GM20431 (cell line): ENCODE measurements around the gene TBX15.

Source experiments
- in situ Hi-C: fragments of 300-500 bp; cut with MseI, MboI; formaldehyde crosslinking; loops from one replicate; pipeline ENCODE4 v1.15.0; 2020; ENCODE audit warnings: low sequenced_read_pairs; ENCODE audit not compliant: unreplicated experiment

The TBX15 gene

GRCh38 chr1:119003413-119004128 lies 15.4 kb upstream of the TBX15 start:
- in situ Hi-C loops: no loop called here

DNA sequence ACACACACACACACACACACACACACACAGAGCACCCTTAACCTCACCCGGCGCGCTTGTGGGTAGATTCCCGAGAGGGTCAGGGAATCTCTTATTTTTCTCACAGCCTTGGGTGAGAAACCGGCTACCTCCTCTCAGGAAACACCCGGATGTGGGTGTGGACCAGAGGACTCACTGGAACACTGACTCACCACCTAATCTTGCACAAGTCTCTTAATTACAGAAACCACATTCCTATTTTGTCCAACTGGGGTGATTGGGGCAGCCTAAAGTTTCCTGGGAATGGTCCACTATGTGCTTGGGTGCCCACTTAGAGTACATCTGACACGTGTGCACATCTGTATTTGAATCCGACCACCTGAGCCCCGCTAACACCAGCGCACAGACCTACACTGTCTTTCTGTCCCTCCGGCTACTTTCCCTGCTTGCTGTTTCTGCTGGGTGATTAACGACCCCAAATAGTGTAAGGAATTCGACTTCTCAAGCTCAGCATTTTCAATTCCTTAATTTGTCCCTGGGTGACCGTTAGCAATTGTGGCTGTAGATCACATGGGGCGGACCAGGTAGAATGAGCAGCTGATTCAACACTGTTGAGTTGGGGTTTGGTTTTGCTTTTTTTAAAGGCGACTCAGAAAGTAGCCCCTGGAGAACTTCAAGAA lies 14.0 kb upstream of the TBX15 start:
- in situ Hi-C loops: no loop called here

DNA sequence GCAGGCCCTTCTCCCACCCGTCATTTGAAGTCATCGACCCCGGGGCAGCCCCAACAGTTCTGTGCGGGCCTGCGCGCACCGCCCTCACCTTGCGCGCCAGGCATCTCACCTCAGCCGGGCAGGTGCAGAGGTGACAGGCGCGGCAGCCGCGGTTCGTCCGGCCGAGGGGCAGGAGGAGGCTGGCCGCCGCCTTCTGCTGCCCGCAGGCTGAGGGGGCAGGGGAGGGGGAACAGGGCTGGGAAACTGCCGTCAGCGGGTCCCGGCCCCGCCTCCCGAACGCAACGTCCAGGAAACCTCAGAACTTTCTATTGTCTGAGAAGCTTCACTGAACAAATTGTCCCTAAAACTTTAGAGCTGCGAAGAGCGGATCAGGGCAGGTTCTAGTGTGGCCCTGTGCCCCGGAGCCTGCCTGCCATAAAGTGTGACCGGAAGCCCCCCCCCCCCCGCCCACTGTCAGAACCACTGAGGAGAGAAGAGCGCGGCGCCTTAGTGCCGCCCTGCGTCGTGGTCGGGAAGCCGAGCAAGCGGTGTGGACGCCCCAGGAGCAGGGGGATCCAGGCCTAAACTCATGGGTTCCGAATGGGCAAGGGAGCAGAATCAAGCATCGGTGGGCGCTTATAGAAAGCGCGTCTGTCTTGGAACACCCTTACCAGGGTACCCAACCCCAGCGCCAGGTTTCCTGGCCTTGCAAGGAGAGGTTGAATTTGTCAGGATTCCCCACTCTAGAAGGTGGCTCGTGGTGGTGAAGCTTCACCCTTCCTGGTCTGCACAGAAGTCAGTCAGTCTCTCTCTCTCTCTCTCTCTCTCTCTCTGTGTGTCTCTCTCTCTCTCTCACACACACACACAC lies 13.3 kb upstream of the TBX15 start:
- in situ Hi-C loops: no loop called here

- in situ Hi-C loops: no loop called here
Measured at GRCh38 chr1:119000371-119001180, 12.4 kb upstream of the TBX15 start.

DNA sequence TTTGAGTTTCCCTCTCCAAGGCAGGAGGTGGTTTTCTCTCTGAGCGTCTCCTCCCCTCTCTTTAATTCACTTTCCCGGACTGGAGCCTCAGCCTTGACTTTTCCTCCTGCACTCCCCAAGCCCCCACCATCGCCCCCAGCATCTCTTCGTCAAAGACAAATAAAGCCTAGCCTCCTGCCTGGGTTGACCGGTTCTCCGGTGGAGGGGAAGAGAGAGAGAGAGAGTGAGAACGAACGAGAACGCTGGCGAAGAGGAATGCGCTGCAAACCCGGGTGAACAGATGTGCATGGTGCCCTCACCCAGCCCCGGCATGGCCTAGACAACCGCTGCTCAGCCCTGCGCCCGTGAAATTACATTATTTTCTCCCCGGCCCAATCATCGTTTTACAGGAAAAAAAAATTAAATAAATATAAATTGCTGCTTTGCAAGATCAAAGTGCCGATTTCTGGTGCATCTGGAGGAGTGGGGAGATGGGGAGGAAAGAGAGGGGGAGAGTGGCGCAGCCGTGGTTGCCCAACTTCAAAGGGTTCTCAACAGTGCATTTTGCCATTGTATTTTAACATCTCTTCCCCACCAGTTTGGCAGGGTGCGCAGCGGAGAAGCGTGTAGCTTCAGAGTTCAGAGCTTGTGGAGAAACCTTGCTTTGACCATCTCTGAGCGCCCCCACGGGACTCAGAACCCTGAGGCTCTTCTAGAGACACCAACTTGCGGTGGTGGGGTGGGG lies 11.4 kb upstream of the TBX15 start:
- in situ Hi-C loops: no loop called here

DNA sequence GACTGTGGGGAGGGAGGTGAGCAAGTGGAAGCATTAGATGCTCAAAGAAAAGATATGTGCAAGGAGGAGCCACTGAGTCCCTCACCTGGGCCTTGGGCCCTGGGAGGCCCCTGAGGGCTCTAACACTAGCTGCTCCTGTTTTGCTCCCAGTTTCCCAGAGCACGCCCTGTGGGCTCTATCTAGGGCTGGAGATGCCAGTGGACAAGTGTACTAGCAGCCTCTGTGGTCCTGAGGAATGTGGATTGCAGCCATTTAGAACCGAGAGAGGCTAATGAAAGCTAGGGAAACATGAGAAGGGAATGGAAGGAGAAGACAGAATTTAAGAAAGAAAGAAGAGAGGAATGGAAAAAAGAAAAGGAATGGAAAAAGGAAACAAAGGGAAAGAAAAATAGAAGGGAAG lies 10.0 kb upstream of the TBX15 start:
- in situ Hi-C loops: no loop called here

GRCh38 chr1:118997225-118997624 lies 9.1 kb upstream of the TBX15 start:
- in situ Hi-C loops: no loop called here

DNA sequence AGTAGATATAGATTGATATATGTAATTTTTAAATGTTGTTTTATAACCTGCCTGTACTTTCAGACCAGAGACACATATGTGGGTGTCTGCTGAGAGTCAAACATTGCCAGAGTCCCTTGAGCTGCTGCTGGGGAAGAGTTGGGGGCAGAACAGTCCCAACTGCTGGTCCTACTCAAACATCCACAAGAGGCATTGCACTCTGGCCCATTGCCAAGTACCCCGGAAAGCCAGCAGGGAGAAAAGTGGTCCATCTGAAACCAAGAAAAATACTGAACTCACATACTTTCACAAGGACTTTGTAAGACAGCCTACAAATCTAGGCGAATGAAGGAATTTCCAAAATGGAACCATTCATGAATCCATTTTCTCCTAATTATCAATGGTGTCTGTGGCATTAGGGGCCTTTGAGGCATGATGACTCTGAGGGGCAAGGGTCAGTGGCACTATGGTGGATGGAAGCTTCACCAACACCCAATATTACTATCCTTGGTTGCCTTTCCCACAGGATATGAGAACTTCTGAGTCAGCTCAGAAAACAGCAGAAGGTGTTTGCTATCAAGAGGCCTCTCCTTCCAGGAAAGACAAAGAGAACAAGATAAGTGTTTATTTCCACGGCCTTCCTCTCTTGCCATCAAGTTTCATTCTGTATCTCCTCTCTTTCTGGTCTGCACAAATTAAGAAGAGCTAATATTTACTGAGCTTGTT lies 7.3 kb upstream of the TBX15 start:
- in situ Hi-C loops: no loop called here

GRCh38 chr1:118993700-118994026 lies 5.5 kb upstream of the TBX15 start:
- in situ Hi-C loops: no loop called here

- in situ Hi-C loops: no loop called here
Measured at GRCh38 chr1:118992868-118993699, 4.9 kb upstream of the TBX15 start.

DNA sequence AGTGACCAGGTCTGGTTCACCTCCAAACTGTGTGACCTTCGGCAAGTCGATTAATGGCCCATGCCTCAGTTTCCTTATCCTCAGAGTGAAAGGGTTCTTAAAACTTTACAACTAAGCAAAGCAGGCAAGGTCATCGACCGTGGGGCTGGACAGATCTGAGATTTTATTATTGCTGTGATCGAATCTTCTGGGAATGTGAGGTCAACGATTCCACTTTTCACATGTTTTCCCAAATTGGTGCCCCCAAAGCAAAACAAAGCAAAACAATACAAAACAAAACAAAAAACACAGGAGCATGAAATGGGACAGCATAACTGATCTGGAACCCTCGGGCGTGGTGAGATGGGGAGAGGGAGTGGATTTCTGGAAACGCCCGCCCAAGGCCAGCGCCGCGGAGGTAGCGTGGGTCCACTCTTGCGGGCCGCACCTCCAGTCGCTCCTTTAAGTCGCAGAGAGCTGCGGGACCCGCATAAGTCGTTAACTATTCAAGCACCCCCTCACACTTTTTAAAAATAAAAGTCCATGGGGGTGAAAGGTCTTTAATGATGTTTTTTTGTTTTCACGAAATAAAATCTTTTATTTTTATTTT lies 4.2 kb upstream of the TBX15 start:
- in situ Hi-C loops: no loop called here

DNA sequence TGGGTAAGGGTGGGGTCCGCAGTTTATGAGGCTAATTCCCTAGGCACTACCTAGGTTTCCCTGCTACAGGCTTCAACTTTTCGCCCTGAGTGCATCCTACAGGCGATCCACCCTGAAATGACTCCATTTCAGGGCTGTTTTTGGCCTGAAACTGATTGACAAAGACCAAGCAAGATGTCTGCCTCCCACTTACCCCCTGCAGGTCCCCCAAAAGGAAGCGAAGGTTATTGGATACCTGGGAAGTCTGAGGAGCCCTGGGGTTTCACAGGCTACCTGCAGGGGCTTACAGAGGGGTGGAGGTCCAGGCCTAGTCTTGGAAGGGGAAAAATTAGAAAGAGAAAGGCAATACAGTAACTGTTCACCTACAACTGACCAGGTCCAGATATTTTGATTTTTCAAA lies 3.3 kb upstream of the TBX15 start:
- in situ Hi-C loops: no loop called here

DNA sequence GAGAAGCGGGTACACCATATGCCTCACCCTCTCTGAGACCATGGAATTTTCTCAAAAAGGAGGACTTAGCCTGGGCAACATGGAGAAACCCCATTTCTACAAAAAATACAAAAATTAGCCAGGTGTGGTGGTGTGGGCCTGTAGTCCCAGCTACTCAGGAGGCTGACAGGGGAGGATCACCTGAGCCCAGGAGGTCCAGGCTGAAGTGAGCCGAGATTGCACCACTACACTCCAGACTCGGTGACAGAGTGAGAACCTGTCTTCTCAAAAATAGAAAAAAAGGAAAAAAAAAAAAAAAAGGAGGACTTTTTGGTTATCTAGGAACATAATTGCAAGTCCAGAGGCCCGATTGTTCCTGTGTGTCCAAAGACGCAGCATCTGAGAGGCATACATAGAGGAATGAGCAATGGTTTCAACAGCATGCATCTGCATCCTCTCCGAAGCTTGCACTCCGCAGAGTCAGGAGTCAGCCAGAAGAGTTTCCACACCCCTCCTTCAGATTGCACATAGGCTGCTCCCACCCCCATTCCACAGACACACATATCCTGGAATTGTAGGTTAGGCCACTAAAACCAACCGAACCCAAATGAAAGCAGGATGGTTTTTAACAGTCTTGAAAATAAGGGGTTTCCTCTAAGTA lies 2.5 kb upstream of the TBX15 start:
- in situ Hi-C loops: no loop called here

DNA sequence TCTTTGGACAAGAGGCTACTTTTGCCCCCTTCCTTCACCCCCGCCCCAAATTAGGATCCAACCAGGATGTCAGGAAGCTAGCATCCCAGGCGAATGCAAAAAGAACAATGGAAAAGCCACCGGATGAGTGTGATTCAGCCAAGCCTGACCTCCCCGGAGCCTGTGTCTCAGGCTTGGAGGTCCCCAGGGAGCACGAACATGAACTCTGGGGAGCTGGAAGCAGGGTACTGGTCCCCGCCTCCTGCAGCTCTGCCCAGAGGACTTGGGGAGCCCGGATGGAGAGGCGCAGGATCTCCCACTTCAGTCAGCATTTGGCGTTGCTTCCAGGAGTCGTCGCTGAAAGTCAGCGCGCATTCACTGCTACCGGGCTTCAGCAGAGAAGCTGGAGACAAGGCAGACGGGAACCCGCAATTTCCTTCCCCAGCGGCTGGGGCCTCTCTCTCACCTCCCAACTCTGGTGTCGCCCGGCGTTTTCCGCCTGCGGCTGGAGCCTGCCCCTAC lies 1.8 kb upstream of the TBX15 start:
- in situ Hi-C loops: no loop called here

- in situ Hi-C loops: no loop called here
Measured at GRCh38 chr1:118989006-118989815, 1.1 kb upstream of the TBX15 start.

DNA sequence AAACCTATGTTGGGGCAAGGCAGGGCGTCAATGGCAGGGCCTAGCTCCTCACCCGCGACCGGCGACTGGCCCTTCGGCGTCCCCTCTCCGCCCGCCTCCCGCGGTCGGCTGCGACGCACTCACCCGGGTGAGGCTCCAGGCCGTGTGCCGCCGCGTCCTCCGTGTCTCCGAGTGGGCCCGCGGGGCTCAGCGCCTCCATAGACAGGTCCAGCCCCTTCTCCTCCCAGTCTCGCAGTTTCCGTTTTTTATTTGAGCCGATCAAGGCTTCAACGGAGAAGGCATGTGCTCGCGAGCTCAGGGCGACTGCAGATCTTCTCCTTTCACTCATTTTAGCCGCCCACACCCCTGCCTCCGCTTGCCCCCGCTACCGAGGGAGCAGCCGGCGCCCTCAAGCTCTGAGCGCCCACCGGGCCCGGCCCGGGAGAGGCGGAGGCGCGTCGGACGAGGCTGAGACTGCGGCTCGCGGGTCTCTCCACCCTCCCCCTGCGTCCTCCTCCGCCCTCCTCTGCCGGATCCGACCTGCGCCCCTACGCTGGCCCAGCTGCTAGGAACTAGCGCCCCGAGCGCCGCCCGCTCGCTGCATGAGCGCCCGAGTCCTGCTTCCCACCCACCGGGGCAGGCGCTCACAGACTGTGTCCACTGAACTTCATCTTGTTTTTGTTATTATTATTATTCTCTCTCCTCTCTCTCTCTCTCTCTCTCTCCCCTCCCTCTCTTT lies 516 bp downstream of the TBX15 start:
- in situ Hi-C loops: no loop called here
